ENCODE measurements around the gene APOBEC3A. TPM values are rescaled to one million over a fixed set of nuclear protein-coding genes. Genes with fewer than 3 reads are reported as not detected.

APOBEC3A gene
- total and polyA plus RNA-seq, 2 of the 4 experiments (the other 2 are of a cell fraction): not detected

DNA sequence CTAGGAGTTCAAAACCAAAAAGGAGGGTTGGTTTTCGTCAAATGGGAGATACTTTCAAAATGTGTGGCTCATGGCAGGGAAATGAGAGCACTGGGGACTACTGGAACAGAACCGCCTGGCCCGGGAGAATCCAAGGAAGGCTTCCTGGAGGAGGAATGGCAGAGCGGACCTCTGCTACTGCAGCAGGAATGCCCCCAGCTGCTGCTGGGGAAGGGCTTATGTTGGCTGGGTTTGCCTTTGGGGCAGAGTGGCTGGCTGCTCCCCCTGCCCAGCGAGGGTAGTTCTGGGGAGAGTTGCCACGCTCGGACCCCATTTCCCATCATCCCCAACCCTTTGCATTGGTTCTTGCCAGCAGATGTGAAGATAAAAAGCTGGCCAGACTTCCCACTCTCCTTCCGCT, 10.6 kb upstream of the APOBEC3A start:
- POLR2A ChIA-PET (ENCODE audit: unreplicated experiment): interaction anchor here (0.5 kb wide), 1 partner anchor 171 kb away, joined by 3 read pairs; no protein-coding TSS in a partner anchor
- Histone ChIP-seq H3K4me1 (ENCODE audit: control insufficient read depth, insufficient read depth, low read length) (no peaks in the 10 kb centered on the region), H3K27me3 (ENCODE audit: control insufficient read depth, insufficient read depth, low read length) (peaks cover 76% of the 10 kb centered on the region)

More for the DNA sequence above, 10.6 kb upstream of the APOBEC3A start:
- Histone ChIP-seq H2BK5ac (ENCODE audit: low read depth, low read length, poor library complexity, severe bottlenecking) (no peak overlapping the region), H4K20me1 (ENCODE audit: insufficient read depth, low read length) (no peaks in the 10 kb centered on the region), H3K9me1 (ENCODE audit: insufficient read depth, low read length) (no peaks in the 10 kb centered on the region), H3K4me3 (ENCODE audit: insufficient read depth, low read depth, low read length) (no peak overlapping the region), H3K56ac (ENCODE audit: extremely low read depth, insufficient read depth, low read length) (no peak overlapping the region), H2AFZ (replicated peaks; ENCODE audit: low read length, poor library complexity) (no peak overlapping the region), H3K18ac (ENCODE audit: low read depth, low read length) (no peak overlapping the region), H4K8ac (ENCODE audit: low read depth in 2 of 2, low read length in 2 of 2) (no peak overlapping the region), H3K9me3 (ENCODE audit: control insufficient read depth, insufficient read depth, low read length) (0 out of 2 replicates have a peak, but pooled peaks cover 2% of the 10 kb centered on the region), H2BK15ac (ENCODE audit: low read depth, low read length) (no peak overlapping the region), H4K91ac (ENCODE audit: insufficient read depth, low read depth, low read length) (no peak overlapping the region), H3K9ac (ENCODE audit: low read depth, low read length) (no peak overlapping the region), H3K36me3 (ENCODE audit: control insufficient read depth, insufficient read depth, low read length) (no peaks in the 10 kb centered on the region), H2BK120ac (ENCODE audit: low read depth, low read length) (no peak overlapping the region), H3K23ac (ENCODE audit: low read depth, low read length) (no peak overlapping the region), H4K5ac (ENCODE audit: low read depth, low read length) (no peak overlapping the region), H3K14ac (replicated peaks; ENCODE audit: low read depth, low read length) (no peak overlapping the region), H3K4me2 (ENCODE audit: low read depth, low read length) (no peak overlapping the region), H2AK5ac (ENCODE audit: low read depth, low read length) (no peak overlapping the region), H3K79me1 (ENCODE audit: low read depth in 1 of 2, low read length in 2 of 2) (no peaks in the 10 kb centered on the region), H2AK9ac (replicated peaks; ENCODE audit: low read depth, low read length, poor library complexity) (no peak overlapping the region), H2BK20ac (ENCODE audit: low read depth, low read length) (no peak overlapping the region), H3K27ac (ENCODE audit: insufficient read depth, low read length) (no peak overlapping the region), H3K4ac (ENCODE audit: low read depth, low read length) (no peak overlapping the region)
- TF ChIP-seq NFE2L2 (IDR thresholded peaks at IDR 0.05; ENCODE audit: low read depth, low read length) (no peak), RFX5 (IDR thresholded peaks at IDR 0.05; ENCODE audit: low read depth, low read length) (no peak), MAFK (IDR thresholded peaks at IDR 0.05; ENCODE audit: low read depth, low read length) (no peak), MAZ (IDR thresholded peaks at IDR 0.05; ENCODE audit: borderline replicate concordance, low read depth, low read length) (no peak), SMC3 (IDR thresholded peaks at IDR 0.05; ENCODE audit: low read depth, low read length) (no peak), RCOR1 (IDR thresholded peaks at IDR 0.05; ENCODE audit: insufficient replicate concordance, low read length) (no peak), POLR2A (IDR thresholded peaks at IDR 0.05; ENCODE audit: low read depth, low read length) (no peak), CHD1 (IDR thresholded peaks at IDR 0.05; ENCODE audit: low read depth, low read length) (no peak), RAD21 (IDR thresholded peaks at IDR 0.05; ENCODE audit: low read length) (no peak), CTCF (conservative IDR thresholded peaks at IDR 0.05; ENCODE audit: low read depth, low read length) (no peak)
- TF ChIP-seq, protein P1, sequence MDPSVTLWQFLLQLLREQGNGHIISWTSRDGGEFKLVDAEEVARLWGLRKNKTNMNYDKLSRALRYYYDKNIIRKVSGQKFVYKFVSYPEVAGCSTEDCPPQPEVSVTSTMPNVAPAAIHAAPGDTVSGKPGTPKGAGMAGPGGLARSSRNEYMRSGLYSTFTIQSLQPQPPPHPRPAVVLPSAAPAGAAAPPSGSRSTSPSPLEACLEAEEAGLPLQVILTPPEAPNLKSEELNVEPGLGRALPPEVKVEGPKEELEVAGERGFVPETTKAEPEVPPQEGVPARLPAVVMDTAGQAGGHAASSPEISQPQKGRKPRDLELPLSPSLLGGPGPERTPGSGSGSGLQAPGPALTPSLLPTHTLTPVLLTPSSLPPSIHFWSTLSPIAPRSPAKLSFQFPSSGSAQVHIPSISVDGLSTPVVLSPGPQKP (IDR thresholded peaks at IDR 0.05; ENCODE audit: borderline replicate concordance, low read depth, low read length): no peak
- no TSS peak for BruUV-seq (replicated peaks)
- ATAC-seq (ENCODE audit: low read depth) (no peak), DNase-seq (no peak)
- dilution Hi-C loops (cut with HindIII; ENCODE audit: low sequenced_read_pairs, unreplicated experiment): no loop called here
- in situ Hi-C loops (cut with MboI; ENCODE audit: low sequenced_read_pairs): no loop called here
- intact Hi-C loops (cut with micrococcal nuclease): no loop called here
- CTCF ChIA-PET: no interaction called here
- WGBS, 2 experiments (ENCODE audit: extremely low coverage in 2 of 2, insufficient read length in 1 of 2): 77% methylated on average over 4 of the region's 8 CpGs; no CpG with 5 or more reads in 1 of the 2 experiments
